ENCODE results near the gene CNOT6L.

The CNOT6L gene

DNA sequence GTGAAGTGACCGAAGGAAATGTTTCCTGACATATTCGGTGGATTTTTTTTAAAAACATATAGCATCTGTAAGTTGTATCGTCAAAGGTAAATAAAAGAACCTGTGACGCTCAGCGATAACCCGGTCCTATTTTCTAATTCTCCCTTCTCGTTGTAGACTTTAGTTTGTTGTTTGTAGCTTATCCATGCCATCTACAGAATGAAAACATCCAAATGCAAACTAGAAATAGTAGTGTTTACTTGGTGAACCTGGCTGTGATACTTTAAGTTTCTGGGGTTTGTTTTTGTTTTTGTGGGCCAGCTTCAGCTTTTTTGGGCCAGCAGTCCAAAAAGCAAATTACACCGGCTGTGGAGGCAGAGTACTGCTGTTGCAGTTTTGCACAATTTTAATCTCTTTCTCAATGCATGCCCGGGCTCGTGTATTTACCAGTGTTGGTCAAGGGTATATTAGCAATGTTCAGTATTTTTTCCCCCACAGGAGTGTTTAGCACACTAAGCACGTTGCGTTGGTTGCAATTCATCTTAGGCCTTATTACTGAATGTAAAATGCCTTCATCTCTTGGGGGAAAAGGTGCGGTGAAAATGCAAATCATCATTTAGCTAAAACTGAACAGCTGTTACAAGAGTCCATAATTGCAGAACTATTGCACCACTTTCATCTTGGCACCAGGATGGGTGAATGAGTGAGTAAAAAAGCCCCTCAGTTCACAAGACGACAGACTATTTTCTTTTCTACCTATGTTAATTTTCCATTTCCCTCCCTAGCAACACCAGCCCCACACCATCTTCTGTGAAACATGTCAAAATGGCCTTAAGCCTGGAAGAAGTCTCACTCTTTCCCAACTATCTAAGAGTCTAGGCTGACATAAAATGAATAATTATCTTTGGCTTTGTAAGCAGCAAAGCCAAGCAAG, 1.7 kb upstream of the CNOT6L start:
- no peak for DNase-seq (ENCODE audit: low read depth in 4 of 4, low spot score in 1 of 4)

DNA sequence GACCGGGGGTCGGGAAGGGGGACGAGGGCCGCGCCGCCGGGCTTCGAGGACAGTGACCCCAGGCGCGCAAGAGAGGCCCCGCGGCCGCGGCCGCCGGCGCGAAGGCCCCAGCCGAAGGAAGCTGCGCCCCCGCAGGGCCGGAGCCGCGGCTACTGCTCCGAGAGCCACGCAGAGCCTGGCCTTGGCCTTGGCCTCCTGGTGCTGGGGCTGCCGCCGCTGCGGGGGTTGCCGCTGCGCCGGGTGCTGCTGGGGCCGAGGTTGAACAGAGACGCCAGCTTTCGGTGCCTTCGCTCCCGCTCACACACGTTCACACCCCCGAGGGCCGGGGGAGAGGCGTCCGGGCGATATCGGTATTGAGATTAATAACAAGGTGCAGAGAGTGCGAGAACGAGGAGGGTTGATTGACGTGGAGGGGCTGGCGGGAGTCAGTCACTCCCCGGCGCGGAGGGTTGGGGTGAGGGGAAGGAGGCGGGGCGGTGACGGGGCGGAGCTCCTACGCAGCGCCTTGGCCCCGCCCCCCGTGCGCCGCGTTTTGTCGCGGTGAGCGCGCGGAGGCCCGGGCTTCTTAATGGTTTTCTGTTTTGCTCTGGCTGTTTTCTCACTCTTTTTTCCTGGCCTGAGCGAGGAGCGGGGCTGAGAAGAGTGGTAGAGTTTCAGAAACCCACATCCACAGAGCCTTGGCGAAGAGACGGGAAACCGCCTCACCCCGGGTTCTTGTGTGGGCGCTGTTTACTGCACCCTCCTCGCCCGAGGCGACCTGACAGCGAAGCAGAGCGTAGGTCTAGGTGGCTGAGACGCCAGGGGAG, 878 bp upstream of the CNOT6L start:
- DNase-seq (ENCODE audit: low read depth in 4 of 4, low spot score in 1 of 4) = peak; percentile 88 to 94 (median 92)

DNA sequence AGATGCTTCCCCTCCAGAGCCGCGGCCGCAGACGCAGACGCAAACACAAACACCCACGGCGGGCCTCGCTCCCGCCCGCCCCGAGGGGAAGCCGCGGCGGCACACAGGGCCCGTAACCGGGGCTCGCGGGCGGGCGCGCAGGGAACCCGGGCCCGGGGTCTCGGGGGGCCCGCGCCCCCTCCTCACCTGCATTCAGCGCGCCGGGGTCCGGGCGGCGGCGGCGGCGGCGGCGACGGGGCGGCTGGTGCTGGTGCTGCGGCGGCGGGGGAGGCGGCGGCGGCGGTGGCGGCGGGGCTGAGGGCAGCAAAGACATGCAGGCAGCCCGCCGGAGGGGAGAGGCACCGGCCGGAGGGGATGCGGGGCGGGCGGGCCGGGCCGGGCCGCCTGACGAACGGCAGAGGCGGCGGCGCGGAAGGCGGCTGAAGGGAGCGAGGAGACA, 255 bp upstream of the CNOT6L start:
- DNase-seq (ENCODE audit: low read depth in 4 of 4, low spot score in 1 of 4) = peak in 3 of 4 experiments; percentile 12 to 20 (median 13)

DNA sequence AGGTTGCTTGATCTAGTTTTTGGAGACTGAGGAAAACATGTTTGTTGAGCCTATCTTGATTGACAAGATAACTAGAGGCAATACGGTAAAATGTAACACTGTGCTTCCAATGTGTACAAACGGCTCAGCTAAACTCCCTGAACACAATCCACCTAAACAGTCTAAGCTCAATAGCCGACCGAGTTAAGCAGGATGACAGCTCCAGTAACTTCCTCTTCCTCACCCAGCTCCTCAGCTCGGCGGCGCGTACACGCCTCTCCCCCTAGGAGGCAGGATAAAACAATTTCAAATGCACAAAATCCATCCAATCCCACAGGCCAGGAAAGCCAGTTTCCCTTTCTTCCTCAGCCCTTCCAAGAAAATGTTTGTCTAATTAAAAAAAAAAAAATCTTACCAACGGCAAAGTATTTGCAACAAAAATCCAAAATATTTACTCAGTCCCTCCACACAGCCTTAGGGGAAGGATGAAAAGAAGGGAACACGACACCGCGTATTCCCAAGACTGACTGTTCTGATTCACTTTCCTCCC, 1.0 kb downstream of the CNOT6L start:
- peak in 1 of 4 experiments; percentile 13 for DNase-seq (ENCODE audit: low read depth in 4 of 4, low spot score in 1 of 4)

DNA sequence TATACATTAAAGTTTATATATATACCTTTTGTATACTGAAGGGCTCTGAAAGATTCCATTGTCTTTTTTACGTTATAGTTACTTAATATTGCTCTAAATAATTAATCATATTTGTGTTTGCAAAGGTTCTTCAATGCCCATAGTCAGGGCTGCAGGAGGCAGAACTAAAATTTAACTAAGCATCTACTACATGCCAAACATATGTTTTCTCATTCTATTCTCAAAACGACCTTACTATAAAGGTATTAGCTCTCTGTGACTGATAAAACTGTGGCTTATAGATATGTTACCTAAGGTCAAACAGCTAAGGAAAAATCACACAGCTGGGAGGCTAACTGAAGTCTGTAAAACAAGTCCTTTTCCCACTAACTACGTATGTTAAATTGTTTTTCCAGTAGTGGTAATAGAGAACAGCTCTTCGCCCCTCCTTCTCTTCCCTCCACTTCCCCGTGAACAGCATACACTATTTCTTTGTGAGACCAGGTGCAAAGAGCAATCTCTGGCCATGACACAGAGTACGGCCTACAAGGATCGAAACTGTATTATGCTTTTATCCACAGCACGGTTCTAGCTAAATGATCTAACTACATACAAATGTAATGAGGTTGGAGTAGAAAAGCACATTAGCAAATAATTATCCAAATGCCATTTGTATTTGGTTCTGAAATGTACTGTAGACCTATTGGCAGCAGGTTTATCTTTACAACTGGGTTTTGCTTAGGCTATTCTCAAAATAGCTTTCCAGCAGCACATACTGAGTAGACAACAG, 1.7 kb downstream of the CNOT6L start:
- no peak for DNase-seq (ENCODE audit: low read depth in 4 of 4, low spot score in 1 of 4)

DNA sequence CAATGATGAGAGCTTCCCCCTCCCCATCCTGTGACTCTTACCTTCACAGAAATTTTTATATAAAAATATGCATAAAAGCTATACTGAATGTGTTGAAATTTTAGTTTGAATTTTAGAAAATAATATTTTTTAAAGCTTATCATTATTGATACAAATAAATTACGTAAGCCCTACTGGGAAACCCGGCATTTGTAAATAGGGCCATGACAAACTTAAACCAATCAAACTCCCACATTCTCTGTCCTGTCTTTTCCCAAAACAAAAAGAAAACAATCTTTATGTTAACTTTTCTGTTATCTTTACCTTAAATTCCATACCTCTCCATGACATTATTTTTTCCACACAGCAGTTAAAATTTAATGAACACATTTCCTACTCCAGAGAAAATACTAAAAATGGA, 2.6 kb downstream of the CNOT6L start:
- DNase-seq (ENCODE audit: low read depth in 4 of 4, low spot score in 1 of 4) = no peak

DNA sequence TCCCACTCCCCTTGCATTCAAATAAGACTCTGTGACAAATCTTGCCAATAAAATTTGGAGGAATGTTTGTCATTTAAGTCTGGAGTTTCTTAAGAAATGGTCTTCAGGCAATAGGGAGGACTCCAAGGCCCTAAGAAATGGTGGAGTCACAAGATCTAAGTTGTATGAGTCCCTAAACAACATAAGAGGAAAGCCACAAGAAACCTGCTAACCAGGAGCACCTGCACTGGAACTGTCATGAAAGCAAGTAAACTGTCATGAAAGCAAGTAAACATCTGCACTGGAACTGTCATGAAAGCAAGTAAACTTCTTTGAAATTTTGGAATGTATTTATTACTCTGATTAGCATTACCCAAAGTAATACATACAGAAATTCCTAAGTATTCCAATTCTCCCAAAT, 3.5 kb downstream of the CNOT6L start:
- DNase-seq (ENCODE audit: low read depth in 4 of 4, low spot score in 1 of 4) = no peak

DNA sequence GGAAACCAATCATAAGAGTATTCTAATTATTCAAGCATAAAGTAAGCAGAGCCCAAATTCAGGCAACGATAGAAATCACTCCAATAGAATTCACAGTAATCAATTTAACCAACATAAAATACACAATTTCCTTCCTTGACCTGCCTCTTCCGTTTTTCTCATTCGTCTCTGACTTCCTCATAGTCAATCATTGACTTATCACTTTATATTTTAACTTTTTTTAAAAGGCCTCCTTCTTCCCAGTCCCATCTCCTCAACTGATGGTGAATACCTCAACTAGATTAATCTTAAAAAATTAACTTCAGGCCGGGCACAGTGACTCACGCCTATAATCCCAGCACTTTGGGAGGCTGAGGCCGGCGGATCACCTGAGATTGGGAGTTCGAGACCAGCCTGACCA, 13.3 kb downstream of the CNOT6L start:
- no peak for DNase-seq (ENCODE audit: low read depth in 4 of 4, low spot score in 1 of 4)

DNA sequence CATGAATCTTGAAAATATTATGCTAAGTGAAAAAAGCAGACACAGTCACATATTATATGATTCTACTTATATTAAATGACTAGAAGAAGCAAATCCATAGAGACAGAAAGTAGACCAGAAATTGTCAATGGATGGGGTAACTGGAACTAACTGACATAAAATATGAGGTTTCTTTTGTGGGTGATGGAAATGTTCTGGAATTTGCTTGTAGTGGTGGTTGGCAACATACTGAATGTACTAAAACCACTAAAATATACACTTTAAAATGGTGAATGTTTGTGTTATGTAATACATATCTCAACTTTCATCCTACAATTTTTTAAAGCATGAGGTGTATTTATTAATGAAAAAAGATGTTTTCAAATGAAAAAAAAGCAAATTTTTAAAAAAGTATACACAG, 14.7 kb downstream of the CNOT6L start:
- DNase-seq (ENCODE audit: low read depth in 4 of 4, low spot score in 1 of 4) = no peak

DNA sequence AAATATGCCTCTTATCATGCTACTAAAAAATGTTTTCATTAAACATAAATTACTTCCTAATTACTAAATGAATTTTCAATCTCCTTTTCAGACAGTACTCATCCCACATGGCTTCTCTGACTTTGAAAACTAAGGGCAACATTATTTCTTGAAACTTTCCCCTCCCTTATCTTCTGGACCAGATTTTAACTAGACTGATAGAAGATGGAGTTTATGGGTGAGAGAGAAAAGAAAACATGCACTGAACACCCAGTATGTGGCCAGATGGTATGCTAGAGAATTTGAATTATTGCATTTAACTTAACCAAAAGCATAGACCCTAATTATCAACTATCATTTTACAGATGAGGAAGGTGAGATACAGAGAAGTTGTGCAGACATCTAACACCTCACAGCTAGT, 16.8 kb downstream of the CNOT6L start:
- no peak for DNase-seq (ENCODE audit: low read depth in 4 of 4, low spot score in 1 of 4)

DNA sequence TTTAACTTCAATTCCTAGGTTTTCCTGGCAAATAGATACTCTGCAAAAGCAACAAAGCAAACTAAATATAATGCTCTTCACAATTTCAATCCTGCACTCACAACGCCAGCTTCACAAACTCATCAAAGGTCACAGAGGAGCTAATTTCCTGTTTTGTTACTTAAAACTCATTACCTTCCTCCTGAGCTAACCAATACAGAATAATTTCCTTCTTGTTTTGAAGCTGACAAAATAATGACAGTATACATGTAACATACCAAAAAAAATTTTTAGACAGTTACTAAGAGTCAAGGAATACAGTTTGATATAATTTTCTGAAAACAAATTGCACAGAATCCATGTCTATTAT, 17.9 kb downstream of the CNOT6L start:
- no peak for DNase-seq (ENCODE audit: low read depth in 4 of 4, low spot score in 1 of 4)

DNA sequence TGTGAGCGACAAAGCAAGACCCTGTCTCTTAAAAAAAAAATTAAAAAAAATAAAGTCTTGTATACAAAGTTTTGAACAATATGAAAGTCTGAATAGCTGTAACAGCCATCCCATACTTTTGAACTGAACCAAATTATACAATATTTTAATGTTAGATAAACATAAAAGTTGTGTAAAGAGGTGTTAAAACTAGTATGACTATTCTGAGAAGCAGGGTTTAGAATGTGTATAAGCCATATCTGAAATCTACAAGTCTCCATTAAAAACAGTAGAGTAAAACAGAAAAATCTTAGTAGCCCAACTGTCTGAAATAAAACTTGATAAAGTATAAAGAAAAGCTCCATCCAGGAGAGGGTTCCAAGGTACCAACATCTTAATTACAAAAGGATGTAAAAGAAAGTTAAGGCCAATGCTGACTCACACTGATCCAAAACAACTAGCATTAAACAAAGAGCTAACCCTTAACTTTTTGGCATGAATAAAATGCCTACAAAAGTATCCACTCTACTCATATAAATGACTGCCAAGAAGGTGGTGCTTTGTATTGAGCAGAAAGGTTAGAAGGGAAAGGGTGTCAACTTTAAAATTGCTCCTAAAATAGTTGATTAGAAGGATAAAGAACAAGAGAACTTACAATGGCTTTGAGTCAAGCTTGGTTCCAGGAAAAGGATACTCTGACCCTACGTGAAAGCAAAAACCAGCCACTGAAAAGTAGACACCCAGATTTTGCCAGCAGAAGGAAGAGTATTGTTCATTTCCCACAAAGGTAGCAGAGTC, 18.5 kb downstream of the CNOT6L start:
- DNase-seq (ENCODE audit: low read depth in 4 of 4, low spot score in 1 of 4) = no peak

DNA sequence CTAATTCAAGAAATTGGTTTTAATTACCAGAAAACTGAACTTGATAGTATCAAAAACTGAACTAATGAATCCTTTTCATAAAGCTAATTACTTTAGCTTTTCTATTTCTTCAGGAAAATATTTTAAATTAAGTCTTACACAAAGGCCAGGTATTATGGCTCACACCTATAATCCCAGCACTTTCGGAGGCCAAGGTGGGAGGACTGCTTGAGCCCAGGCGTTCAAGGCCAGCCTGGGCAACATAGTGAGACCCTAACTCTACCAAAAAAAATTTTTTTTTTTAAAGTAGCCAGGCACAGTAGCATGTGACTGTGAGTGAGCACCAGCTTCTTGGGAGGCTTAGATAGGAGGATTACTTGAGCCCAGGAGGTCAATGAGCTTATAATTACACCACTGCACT, 19.1 kb downstream of the CNOT6L start:
- no peak for DNase-seq (ENCODE audit: low read depth in 4 of 4, low spot score in 1 of 4)

DNA sequence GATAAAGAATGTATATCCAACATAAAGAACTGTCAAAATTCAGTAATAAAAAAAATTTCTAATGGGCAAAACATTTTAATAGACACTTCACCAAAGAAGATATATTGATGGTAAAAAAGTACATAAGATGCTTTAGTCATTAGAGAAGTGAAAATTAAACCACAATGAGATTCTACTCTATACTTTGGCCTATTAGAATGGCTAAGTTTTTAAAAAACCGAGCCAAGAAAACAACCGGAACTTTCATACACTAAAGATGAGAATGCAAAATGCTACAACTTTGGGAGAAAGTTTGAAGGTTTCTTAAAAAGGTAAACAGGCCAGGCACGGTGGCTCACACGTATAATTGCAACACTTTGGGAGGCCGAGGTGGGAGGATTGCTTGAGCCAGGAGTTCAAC, 20.8 kb downstream of the CNOT6L start:
- no peak for DNase-seq (ENCODE audit: low read depth in 4 of 4, low spot score in 1 of 4)

DNA sequence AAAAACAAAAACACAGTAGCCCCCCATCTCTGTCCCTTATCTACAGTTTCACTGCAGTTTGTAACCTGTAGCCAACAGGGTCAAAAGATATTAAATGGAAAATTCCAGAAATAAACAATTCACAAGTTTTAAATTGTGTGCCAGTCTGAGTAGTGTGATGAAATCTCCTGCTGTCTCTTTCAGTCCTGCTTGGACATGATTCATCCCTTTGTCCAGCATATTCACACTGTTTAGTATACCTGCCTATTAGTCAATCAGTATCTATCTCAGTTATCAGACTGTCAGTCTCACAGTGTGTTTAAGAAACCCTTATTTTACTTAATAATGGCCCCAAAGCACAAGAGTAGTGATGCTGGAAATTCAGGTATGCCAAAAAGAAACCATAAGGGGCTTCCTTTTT, 21.9 kb downstream of the CNOT6L start:
- DNase-seq (ENCODE audit: low read depth in 4 of 4, low spot score in 1 of 4) = no peak

DNA sequence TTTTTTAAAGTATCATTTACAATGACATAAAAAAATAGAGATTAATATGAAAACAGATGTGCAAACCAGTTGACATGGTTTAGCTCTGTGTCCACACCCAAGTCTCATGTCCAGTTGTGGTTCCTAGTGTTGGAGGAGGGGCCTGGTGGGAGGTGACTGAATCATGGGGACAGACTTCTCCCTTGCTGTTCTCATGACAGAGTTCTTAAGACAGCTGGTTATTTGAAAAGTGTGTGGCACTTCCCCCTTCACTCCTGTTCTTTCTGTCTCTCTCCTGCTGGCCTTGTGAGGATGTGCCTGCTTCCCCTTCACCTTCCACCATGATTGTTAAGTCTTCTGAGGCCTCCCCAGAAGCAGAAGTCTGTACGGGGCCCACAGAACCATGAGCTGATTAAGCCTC, 23.8 kb downstream of the CNOT6L start:
- no peak for DNase-seq (ENCODE audit: low read depth in 4 of 4, low spot score in 1 of 4)

DNA sequence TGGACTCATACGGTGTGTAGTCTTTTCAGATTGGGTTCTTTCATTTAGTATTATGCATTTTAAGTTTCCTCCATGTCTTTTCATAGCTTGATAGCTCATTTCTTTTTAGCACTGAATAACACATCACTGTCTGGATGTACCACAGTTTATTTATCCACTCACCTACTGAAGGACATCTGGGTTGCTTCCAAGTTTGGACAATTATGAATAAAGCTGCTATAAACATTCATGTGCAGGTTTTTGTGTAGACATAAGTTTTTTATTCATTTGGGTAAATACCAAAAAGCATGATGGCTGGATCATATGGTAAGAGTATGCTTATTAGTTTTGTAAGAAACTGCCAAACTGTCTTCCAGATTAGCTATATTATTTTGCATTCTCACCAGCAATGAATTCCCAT, 29.0 kb downstream of the CNOT6L start:
- DNase-seq (ENCODE audit: low read depth in 4 of 4, low spot score in 1 of 4) = no peak

DNA sequence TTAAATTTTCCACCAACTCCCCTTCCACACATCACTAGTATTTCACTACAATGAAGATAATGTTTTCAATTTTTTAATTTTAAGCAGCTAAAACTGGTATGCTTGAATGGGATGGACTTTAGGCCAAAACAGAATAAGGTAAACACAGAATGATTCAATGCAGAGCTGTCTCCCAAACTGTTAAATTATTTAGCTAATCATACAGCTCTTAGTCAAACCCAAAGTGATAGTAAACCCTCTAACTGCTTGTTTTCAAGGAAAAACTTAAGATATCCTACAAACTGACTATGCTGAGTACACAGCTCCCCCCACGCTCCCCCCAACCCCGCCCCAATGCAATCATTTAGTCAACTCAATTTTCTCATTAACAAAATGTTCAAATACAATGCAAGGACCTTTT, 30.2 kb downstream of the CNOT6L start:
- no peak for DNase-seq (ENCODE audit: low read depth in 4 of 4, low spot score in 1 of 4)

DNA sequence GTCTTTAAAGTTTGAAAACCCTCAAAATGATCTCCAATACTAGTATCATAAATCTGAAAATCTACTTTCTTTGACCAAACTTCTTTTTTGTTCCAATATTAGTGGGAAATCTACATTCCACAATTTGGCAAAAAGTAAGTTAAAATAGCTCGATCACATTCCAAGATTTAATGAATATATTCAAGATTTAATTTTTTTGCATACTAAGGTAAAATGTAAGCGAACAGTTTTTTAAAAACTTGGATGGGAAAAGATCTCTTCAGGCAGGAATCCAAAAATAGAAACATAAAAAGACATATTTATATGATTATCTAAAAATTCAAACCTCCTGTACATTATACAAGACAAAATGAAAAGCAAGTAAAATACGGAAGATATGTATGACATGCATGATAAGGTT, 31.2 kb downstream of the CNOT6L start:
- DNase-seq (ENCODE audit: low read depth in 4 of 4, low spot score in 1 of 4) = no peak

DNA sequence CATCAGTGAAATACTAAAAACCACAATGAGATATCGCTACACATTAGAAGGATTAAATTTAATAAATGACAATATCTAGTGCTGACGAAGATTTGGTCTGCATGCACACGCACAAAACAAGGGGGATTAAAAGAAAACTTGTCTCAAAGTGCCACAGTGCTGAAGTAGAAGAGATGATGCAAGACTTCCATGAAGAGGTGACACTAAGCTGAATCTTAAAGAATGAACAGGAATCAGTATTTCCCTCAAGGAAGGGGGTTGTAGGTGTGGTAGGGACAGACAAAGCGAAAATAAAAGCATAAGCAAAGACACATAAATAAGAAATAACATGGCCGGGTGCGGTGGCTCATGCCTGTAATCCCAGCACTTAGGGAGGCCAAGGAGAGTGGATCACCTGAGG, 33.5 kb downstream of the CNOT6L start:
- DNase-seq (ENCODE audit: low read depth in 4 of 4, low spot score in 1 of 4) = no peak

DNA sequence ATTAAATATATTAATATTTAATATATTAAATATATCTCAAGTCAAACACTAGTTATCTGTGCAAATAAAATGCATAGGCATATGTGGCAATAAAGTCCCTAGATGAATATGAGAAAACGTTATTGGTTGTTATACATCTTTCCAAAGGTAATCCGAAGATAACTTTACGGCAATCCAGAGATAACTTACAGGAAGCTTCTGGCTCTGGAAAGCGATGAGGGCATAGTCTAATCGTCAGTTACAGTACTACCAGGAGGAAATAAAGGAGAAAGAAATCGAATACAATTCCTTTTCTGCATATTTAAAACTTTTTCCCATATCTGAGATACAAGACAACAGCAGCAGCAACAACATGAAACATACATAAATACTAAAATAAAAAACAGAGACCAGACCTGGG, 35.3 kb downstream of the CNOT6L start:
- no peak for DNase-seq (ENCODE audit: low read depth in 4 of 4, low spot score in 1 of 4)

Measured in stimulated activated CD4-positive, alpha-beta T cell treated with anti-CD3 and anti-CD28 coated beads, Interleukin-1b, Interleukin-23, amount 100 ng/mL, for 24 hours (primary cell).